ENCODE measurements around the gene FRAS1.

Gene FRAS1

GRCh38 chr4:78565971-78566372, 508.8 kb downstream of the FRAS1 start:
- no peak for TF ChIP-seq CTCF (IDR thresholded peaks at IDR 0.05; ENCODE audit: insufficient read depth, missing control alignments)
- no peak for FAIRE-seq
- DNase-seq (ENCODE audit: insufficient read length, low spot score) = no peak

- TF ChIP-seq CTCF (IDR thresholded peaks at IDR 0.05; ENCODE audit: insufficient read depth, missing control alignments) = no peak
- FAIRE-seq (no peak), DNase-seq (ENCODE audit: insufficient read length, low spot score) (no peak)
These were observed 509.8 kb downstream of the FRAS1 start for GRCh38 chr4:78566834-78567499.

- FAIRE-seq (no peak), DNase-seq (ENCODE audit: insufficient read length, low spot score) (no peak)
- TF ChIP-seq CTCF (IDR thresholded peaks at IDR 0.05; ENCODE audit: insufficient read depth, missing control alignments) = no peak
These were observed 510.5 kb downstream of the FRAS1 start for GRCh38 chr4:78567500-78568060.

- FAIRE-seq (no peak), DNase-seq (ENCODE audit: insufficient read length, low spot score) (no peak)
- TF ChIP-seq CTCF (IDR thresholded peaks at IDR 0.05; ENCODE audit: insufficient read depth, missing control alignments) = no peak
These were observed 511.6 kb downstream of the FRAS1 start for GRCh38 chr4:78568640-78569305.

GRCh38 chr4:78569306-78569821, 512.2 kb downstream of the FRAS1 start:
- no peak for FAIRE-seq
- TF ChIP-seq CTCF (IDR thresholded peaks at IDR 0.05; ENCODE audit: insufficient read depth, missing control alignments) = no peak
- DNase-seq (ENCODE audit: insufficient read length, low spot score) = no peak

GRCh38 chr4:78570117-78570516, 513.0 kb downstream of the FRAS1 start:
- FAIRE-seq = no peak
- TF ChIP-seq CTCF (IDR thresholded peaks at IDR 0.05; ENCODE audit: insufficient read depth, missing control alignments) = no peak
- no peak for DNase-seq (ENCODE audit: insufficient read length, low spot score)

GRCh38 chr4:78571804-78572203, 514.7 kb downstream of the FRAS1 start:
- no peak for TF ChIP-seq CTCF (IDR thresholded peaks at IDR 0.05; ENCODE audit: insufficient read depth, missing control alignments)
- no peak for DNase-seq (ENCODE audit: insufficient read length, low spot score)
- no peak for FAIRE-seq

Data from D721Med (cell line).